PC-3 (cell line): ENCODE measurements around the gene GPR68. TPM values are rescaled to one million over a fixed set of nuclear protein-coding genes. Genes with fewer than 3 reads are reported as not detected.

Source experiments
- ATAC-seq: fragments of 200-7000 bp; cut with Tn5 transposase; 2 replicates; pipeline ENCODE4 v1.9.1; 2020; ENCODE audit warnings: mild to moderate bottlenecking, moderate library complexity
- BruUV-seq: library from RNA; stranded (reverse); fragments of 400-500 nt; replicated peaks from 2 replicates; lab custom pipeline; 2021; lab: Mats Ljungman, UMichigan
- CTCF ChIA-PET: fragments of 300-600 bp; sonication (Branson Sonifier 250); formaldehyde crosslinking; loops from one replicate; lab custom pipeline; 2022; ENCODE audit warnings: antibody characterized with exemption; lab: Charles Lee
- POLR2A ChIA-PET: fragments of 300-600 bp; sonication (Branson Sonifier 250); formaldehyde crosslinking; loops from one replicate; lab custom pipeline; 2022; ENCODE audit warnings: antibody characterized with exemption; ENCODE audit not compliant: unreplicated experiment; lab: Charles Lee
- DNase-seq: peaks from one replicate; pipeline ENCODE4 v3.0.0-alpha.2; 2015
- H2AFZ ChIP-seq: fragments of 300-600 bp; sonication (generic); 2 replicates; pipeline ENCODE4 v1.6.0; 2016; ENCODE audit warnings: antibody characterized with exemption, low read length
- H3F3A ChIP-seq: fragments of 300-600 bp; sonication (generic); one replicate; pipeline ENCODE4 v1.6.0; 2017; ENCODE audit warnings: antibody characterized with exemption, low read length, control low read depth, mild to moderate bottlenecking; ENCODE audit not compliant: unreplicated experiment
- H3K27ac ChIP-seq: fragments of 300-600 bp; sonication (generic); 2 replicates; pipeline ENCODE4 v1.5.1; 2016; ENCODE audit warnings: mild to moderate bottlenecking, low read length
- H3K27me3 ChIP-seq: fragments of 300-600 bp; sonication (generic); 2 replicates; pipeline ENCODE4 v1.6.1; 2016; ENCODE audit warnings: low read length, mixed read lengths
- H3K36me3 ChIP-seq: fragments of 300-600 bp; sonication (generic); 2 replicates; pipeline ENCODE4 v1.6.1; 2016; ENCODE audit warnings: low read depth, mixed run types, low read length, mixed read lengths
- H3K4me1 ChIP-seq: fragments of 300-600 bp; sonication (generic); 2 replicates; pipeline ENCODE4 v1.5.1; 2016; ENCODE audit warnings: low read length; ENCODE audit not compliant: insufficient read depth
- H3K4me2 ChIP-seq: fragments of 300-600 bp; sonication (generic); 2 replicates; pipeline ENCODE4 v1.6.0; 2016; ENCODE audit warnings: low read length
- H3K4me3 ChIP-seq: fragments of 300-600 bp; sonication (generic); 2 replicates; pipeline ENCODE4 v1.5.1; 2016; ENCODE audit warnings: mild to moderate bottlenecking, low read length, mixed read lengths
- H3K79me2 ChIP-seq: fragments of 300-600 bp; sonication (generic); 2 replicates; pipeline ENCODE4 v1.6.1; 2017; ENCODE audit warnings: low read length, mixed read lengths
- H3K9ac ChIP-seq: fragments of 300-600 bp; sonication (generic); 2 replicates; pipeline ENCODE4 v1.6.0; 2016; ENCODE audit warnings: mild to moderate bottlenecking, low read length
- H3K9me2 ChIP-seq: fragments of 300-600 bp; sonication (generic); replicated peaks from 2 replicates; pipeline ENCODE4 v1.6.1; 2016; ENCODE audit warnings: mixed run types, low read length, mixed read lengths
- H3K9me3 ChIP-seq: fragments of 300-600 bp; sonication (generic); 2 replicates; pipeline ENCODE4 v1.6.1; 2016; ENCODE audit warnings: low read length, mixed read lengths
- H4K20me1 ChIP-seq: fragments of 300-600 bp; sonication (generic); 2 replicates; pipeline ENCODE4 v1.6.1; 2016; ENCODE audit warnings: low read length, mixed read lengths
- CTCF ChIP-seq: fragments of 300-600 bp; sonication (generic); conservative IDR thresholded peaks from 2 replicates; pipeline ENCODE4 v1.5.1; 2017; ENCODE audit warnings: antibody characterized with exemption, low read depth, mild to moderate bottlenecking, low read length
- EZH2 ChIP-seq: fragments of 300-600 bp; sonication (generic); IDR thresholded peaks from one replicate; pipeline ENCODE4 v1.6.1; 2017; ENCODE audit warnings: antibody characterized with exemption, mild to moderate bottlenecking, low read length; ENCODE audit not compliant: unreplicated experiment
- EZH2phosphoT487 ChIP-seq: fragments of 300-600 bp; sonication (generic); IDR thresholded peaks from 2 replicates; pipeline ENCODE4 v1.6.1; 2018; ENCODE audit warnings: mild to moderate bottlenecking, antibody characterized with exemption, low read length, borderline replicate concordance
- intact Hi-C: fragments of 100-400 bp; cut with micrococcal nuclease; formaldehyde crosslinking; loops from 2 replicates; pipeline ENCODE4 v1.9.0; 2023
- total RNA-seq: library from RNA; depleted of rRNA; stranded (reverse); fragments of >200 nt; gene quantifications from 2 replicates; pipeline ENCODE4 v1.2.3, GENCODE V29; 2014

The GPR68 gene
- total RNA-seq, 1 experiment from 2014 or later, result 1.5 TPM

- ATAC-seq (no peak), DNase-seq (no peak)
- no TSS peak for BruUV-seq
- ChIA-PET CTCF (no interaction called here), POLR2A (no interaction called here)
- Histone ChIP-seq H2AFZ (no peak overlapping the region), H3K27me3 (no peaks in the 10 kb centered on the region), H3K9me2 (no peaks in the 10 kb centered on the region), H3F3A (no peaks in the 10 kb centered on the region), H3K4me1 (peaks cover 37% of the 10 kb centered on the region), H3K9me3 (no peaks in the 10 kb centered on the region), H3K79me2 (no peaks in the 10 kb centered on the region), H3K9ac (no peak overlapping the region), H3K27ac (peak overlapping the region; percentile 34), H3K36me3 (peaks cover 7% of the 10 kb centered on the region), H3K4me3 (no peak overlapping the region), H4K20me1 (no peaks in the 10 kb centered on the region), H3K4me2 (peak overlapping the region; percentile 65)
- no peak for TF ChIP-seq EZH2
- no peak for TF ChIP-seq CTCF
- no peak for TF ChIP-seq EZH2phosphoT487
- intact Hi-C loops, result loop anchor here (10.0 kb wide), 1 partner anchor 58 kb away; no protein-coding TSS in a partner anchor
These were observed 38.6 kb upstream of the GPR68 start for GRCh38 chr14:91282954-91283645.

DNA sequence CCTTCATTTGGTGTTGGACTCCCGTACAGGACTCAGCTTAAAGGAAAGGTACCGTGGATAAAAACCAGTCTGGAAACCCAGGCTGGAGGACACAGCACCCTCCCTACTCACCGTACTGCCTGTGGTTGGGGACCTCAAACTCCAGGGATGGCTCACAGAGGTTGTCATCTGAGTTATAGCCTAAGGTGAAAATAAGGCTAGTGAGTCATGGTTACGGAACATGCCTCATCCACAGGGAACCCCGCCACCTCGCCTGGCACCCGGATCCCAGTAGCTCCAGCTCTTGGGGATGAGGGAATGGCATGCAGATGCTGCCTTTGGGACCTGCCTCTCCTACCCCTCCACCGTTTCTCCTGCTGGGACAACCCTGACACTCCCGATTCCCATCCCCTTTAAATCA, 36.8 kb upstream of the GPR68 start:
- Histone ChIP-seq H3K9ac (no peak overlapping the region), H3K36me3 (peaks cover 13% of the 10 kb centered on the region), H3K27me3 (no peaks in the 10 kb centered on the region), H3K4me2 (peak overlapping the region; percentile 63), H3K79me2 (no peaks in the 10 kb centered on the region), H2AFZ (no peak overlapping the region), H3K9me2 (no peaks in the 10 kb centered on the region), H3K27ac (peak overlapping the region; percentile 31), H4K20me1 (no peaks in the 10 kb centered on the region), H3K9me3 (no peaks in the 10 kb centered on the region), H3F3A (no peaks in the 10 kb centered on the region), H3K4me3 (no peak overlapping the region), H3K4me1 (peaks cover 37% of the 10 kb centered on the region)
- no TSS peak for BruUV-seq
- ChIA-PET CTCF (interaction anchor here (0.8 kb wide), 1 partner anchor 104 kb away, joined by 5 read pairs; no protein-coding TSS in a partner anchor), POLR2A (no interaction called here)
- DNase-seq, result peak; percentile 91
- no peak for TF ChIP-seq CTCF
- TF ChIP-seq EZH2phosphoT487, result no peak
- TF ChIP-seq EZH2, result no peak
- intact Hi-C loops, result loop anchor here (10.0 kb wide), 1 partner anchor 57 kb away; no protein-coding TSS in a partner anchor
- ATAC-seq, result peak; percentile 91

GRCh38 chr14:91280129-91280528, 35.6 kb upstream of the GPR68 start:
- H2AFZ ChIP-seq, result no peak overlapping the region
- no peak overlapping the region for H3K9ac ChIP-seq
- ATAC-seq (no peak), DNase-seq (no peak)
- intact Hi-C loops, result loop anchor here (10.0 kb wide), 1 partner anchor 55 kb away; no protein-coding TSS in a partner anchor
- POLR2A ChIA-PET, result no interaction called here
- H3K27me3 ChIP-seq, result no peaks in the 10 kb centered on the region
- no TSS peak for BruUV-seq
- H3F3A ChIP-seq, result no peaks in the 10 kb centered on the region
- no peak overlapping the region for H3K4me2 ChIP-seq
- H3K79me2 ChIP-seq, result no peaks in the 10 kb centered on the region
- TF ChIP-seq EZH2phosphoT487 (no peak), EZH2 (no peak), CTCF (no peak)
- no peaks in the 10 kb centered on the region for H3K9me2 ChIP-seq
- peaks cover 37% of the 10 kb centered on the region for H3K4me1 ChIP-seq
- no peak overlapping the region for H3K4me3 ChIP-seq
- no peaks in the 10 kb centered on the region for H3K9me3 ChIP-seq
- peaks cover 11% of the 10 kb centered on the region for H3K36me3 ChIP-seq
- CTCF ChIA-PET, result no interaction called here
- no peaks in the 10 kb centered on the region for H4K20me1 ChIP-seq
- no peak overlapping the region for H3K27ac ChIP-seq
